GM19023 (cell line): ENCODE measurements around the gene KCNH2.
A peak's percentile ranks its signal among the peaks of the same experiment; 100 is the strongest.
"Not testable (repeated sequence)": the region's sequence is repeated elsewhere in the genome, so short reads cannot be mapped to it uniquely, and the experiment has no call there.

Experiments
- ATAC-seq: cut with Tn5 transposase; IDR thresholded peaks from one replicate; pipeline ENCODE4 v1.9.1; 2021; ENCODE audit warnings: mild to moderate bottlenecking, moderate library complexity; ENCODE audit not compliant: unreplicated experiment

Gene KCNH2

DNA sequence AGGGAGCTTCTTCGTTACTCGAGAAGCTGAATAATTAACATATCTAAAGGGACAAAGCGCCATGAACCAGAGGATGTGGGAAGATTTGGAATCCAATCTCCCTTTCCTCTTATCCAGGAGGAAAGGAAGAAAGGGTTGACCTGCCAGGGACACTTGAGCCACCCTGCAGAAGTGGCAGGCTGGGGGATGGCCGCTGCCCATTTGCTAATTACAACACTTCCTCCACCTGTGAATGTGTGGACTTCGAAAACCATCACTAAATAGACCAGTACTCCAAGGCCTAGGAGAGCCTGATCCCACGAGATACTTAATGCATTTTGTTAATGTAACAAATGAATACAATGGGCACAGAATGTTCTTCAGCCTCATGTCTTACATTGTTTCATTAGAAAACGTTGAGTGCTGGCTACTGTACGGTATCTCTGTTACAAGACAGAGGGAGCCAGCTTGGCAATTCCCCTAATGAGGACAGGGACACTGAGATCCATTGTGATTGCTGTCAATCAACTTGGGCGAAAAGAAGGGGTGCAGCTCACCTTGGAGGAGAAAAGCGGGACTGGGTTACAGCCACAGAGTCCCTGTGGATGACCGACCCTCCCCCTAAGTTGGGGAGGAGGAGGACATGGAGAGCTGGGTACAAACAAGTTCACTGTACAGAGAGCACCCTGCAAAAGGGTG lies 66.4 kb downstream of the KCNH2 start:
- no peak for ATAC-seq

DNA sequence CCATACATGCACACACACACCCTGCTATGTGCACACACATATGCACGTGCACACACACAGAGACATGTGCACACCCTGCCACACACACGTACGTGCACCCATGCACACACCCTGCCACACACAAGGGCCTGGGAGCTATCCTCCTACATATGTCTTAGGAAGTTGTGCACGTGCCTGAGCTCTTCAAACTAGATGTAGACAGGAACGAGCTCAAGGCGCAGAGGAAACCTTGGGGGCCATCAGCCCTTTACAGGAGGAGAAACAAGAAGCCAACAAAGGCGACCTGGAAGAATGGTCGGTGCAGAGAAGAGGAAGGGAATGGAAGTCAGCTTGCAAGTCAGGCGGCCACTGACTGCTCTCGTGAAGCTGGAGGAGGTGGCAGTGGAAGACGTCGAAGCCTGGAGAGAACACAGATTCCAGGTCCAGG lies 67.1 kb downstream of the KCNH2 start:
- no peak for ATAC-seq

DNA sequence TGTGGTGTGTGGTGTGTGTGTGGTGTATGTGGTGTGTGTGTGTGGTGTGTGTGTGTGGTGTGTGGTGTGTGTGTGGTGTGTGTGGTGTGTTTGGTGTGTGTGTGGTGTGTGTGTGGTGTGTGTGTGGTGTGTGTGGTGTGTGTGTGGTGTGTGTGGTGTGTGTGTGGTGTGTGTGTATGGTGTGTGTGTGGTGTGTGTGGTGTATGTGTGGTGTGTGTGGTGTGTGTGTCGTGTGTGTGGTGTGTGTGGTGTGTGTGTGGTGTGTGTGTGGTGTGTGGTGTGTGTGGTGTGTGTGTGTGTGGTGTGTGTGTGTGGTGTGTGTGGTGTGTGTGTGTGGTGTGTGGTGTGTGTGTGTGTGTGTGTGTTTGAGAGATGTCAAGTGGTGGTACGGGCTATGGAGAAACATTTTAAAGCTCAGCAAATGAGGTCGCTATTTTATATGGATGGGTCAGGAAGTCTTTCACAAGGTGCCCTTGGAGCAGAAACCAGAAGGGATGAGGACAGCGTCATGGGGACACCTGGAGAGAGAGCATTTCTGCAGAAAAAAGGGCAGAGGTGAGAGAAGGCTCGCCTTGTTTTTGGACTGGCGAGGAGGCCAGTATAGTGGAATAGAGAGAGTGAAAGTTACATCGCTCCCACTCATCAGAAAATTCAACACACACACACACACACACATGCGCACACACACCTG lies 67.7 kb downstream of the KCNH2 start:
- ATAC-seq, result not testable (repeated sequence)

DNA sequence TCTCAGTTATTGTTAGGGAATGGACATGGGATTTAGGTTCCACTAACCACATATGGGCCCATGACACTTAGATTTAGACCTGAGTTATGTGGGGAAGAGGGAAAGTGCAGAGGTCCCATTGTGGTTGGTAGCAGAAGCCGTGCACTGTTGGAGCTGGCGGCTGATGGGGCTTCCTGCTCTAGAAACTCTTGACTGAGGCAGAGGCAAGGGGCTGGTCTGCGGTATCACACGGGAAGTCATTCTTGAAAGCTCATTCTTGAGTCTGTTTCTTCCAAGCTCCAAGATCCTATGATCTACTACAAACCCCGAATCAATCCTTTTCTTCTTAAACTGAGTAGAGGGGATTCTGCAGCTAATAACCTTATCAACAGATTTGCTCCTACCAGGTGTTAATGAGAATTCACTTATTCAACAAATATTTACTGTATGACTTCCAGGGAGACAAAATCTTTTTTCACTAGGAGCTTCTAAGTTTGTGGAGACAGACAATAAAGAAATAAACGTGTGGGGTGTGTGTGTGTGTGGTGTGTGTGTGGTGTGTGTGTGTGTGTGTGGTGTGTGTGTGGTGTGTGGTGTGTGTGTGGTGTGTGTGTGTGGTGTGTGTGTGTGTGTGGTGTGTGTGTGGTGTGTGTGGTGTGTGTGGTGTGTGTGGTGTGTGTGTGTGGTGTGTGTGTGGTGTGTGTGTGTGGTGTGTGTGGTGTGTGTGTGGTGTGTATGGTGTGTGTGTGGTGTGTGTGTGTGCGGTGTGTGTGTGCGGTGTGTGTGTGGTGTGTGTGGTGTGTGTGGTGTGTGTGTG lies 68.7 kb downstream of the KCNH2 start:
- no peak for ATAC-seq

DNA sequence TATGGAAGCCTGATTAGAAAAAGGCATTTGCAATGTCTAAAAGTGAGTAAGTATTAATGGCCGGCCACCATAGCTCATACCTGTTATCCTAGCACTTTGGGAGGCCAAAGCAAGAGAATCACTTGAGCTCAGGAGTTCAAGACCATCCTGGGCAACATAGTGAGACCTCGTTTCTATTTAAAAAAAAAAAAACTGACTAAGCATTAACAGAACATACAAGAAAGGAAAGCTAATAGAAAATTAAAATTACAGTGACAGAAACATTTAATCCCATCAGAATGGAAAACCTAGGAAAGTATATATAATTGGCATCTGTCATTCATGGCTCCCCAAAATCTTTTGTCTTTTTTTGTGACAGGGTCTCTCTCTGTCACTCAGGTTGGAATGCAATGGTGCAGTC lies 69.9 kb downstream of the KCNH2 start:
- ATAC-seq, result no peak

DNA sequence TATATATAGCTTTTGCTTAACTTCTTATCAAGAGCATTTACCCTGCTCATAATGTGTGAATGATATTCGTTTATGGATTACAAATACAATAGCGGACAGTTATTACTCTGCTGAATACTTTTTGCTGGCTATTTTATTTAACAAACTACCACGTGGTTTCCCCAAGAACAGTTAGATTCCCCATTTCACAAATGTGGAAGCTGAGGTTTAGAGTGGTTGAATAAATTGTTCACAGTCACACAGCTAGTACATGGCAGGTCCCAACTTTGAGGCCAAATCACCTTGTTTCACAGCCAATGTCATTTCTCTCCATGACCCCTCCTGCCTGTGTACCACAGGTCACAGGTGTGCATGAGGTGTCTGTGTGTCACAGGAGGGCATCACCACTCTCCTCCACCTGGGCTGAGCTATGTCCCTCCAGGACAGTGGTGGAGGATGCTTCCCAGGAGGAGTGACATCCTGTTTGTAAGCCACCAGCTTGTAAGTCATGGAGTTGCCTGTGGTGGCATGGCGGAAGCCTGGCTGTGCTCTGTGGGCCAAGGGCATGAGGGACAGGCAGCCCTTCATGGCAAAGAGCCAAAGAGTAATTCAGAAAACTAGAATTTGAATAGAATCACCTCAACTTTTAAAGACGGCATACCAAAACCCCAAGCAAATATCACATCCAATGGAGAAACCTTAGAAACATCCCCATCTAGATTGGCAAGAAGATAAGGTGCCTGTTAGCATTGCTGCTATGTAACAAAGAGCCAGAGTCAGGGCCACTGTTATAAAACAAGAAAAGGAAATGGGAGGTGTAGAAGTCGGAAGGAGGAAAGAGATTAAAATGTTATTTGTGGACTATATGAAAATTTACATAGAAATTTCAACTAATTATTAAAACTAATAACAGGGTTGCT lies 73.9 kb downstream of the KCNH2 start:
- ATAC-seq, result no peak

DNA sequence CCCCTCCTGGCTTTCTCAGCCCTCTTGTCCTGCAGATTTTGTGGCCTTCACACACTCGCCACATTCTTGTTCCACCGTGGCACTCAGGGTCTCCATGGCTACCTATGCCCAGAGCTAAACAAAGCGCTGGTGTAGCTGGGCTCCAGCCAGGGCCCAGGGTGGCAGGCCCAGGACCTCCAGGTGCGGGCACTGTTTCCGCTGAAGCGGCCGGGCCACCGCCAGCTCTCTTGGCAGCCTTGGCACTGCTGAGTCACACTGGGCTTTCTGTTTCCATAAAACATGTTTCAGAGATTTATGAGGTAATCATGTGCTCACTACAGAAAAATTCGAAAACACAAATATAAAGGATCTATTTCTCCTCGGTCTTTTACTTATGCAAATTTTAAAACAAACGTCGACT lies 74.5 kb downstream of the KCNH2 start:
- ATAC-seq, result no peak

DNA sequence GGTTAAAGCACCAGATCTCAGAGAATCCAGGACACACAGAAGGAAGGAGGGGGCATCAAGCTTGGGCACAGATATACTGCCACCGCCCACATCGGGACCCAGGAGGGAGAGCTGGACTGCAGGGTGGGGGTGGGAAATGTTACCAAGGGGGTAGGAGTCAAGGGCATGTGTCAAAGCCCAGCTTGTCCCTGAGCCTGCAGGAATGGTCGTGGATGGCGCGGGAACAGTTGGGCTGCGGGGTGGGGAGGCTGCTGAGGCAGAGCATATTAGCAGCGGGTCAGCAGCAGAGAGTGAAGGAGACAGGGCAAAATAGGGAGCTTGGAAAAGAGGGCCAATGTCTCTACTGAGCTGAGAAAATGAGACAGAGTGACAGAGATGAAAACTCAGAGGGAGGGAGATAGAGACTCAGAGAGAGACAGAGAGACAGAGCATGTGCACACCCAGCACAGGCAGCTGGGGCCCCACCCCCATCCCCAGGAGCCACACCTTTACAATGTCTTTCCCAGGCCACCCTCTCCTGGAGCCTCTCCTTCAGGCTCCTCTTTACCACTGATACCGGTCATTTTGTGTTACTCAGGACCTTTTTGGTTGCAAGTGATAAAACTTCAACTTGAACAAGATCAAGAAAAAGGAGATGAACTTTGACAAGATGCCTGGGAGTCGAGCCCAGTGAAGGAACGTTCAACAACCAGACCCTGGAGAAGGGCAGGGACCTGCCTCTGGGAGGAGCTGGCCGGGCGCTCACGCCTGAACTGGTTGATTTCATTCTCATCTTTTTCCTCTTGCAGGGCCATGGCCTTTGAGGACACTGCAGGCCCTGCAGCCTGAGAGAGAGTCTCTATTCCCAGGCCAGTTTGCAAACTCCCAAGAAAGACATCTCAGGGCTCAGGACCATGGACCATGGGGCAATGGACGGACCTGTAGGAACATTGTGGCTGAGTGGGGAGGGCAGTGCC lies 75.8 kb downstream of the KCNH2 start:
- ATAC-seq, result no peak

DNA sequence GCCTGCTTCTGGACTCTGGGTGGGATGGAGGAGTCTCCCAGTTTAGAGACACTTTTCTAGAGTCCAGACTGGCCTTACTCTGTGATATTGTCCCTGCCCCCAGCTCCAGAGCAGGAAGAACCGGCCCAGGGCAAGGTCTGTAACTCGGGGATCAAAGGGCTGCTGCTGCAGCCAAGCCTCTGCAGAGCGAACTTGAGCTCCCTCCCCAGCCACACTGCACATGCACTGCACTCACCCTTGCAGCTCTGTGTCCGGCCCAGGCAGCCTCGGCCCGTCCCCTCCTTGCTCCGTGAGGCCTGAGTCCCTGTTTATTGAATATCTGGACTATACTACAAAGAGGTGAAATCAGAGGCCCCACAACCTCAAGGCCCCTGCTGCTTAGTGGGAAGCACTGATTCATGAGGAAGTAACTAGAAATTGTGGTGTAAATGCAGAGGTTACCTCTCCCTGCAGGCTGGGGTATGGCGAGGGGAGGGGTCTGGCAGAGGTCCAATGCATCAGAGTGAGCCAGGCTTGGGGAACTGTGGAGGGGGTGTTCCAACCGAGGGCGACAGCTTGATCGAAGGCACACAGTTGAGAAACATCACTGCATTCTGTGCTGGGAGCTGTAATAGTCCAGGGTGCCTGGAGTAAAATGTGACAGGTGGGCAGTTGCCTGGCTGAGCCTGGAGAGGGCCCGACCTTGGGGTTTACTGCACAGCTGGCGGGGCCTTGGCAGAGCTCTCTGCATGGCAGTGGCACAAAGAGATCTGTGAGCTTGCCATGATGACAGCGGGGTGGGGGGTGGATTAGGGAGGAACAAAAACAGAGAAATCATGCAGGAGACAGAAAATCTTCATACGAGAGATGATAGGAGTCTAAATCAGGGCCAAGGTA lies 76.7 kb downstream of the KCNH2 start:
- no peak for ATAC-seq

DNA sequence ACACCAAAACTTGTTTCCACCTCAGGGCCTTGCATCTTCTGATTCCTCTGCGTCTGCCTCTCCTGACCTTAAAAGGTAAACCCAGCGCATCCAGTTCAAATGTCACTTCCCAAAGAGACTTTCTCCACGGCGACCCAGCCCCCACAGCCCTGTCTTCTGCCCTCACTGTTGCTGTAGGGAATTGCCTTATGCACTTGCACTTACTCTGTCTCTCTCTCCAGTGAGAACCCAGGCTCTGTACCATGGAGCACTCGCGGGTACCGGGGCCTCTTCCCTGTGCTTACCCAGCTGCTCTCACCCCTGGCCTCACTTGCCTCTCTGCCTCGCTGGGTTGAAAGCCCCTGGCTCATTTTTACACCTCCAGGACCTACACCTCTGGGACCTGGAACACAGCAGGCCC lies 77.4 kb downstream of the KCNH2 start:
- ATAC-seq, result no peak

DNA sequence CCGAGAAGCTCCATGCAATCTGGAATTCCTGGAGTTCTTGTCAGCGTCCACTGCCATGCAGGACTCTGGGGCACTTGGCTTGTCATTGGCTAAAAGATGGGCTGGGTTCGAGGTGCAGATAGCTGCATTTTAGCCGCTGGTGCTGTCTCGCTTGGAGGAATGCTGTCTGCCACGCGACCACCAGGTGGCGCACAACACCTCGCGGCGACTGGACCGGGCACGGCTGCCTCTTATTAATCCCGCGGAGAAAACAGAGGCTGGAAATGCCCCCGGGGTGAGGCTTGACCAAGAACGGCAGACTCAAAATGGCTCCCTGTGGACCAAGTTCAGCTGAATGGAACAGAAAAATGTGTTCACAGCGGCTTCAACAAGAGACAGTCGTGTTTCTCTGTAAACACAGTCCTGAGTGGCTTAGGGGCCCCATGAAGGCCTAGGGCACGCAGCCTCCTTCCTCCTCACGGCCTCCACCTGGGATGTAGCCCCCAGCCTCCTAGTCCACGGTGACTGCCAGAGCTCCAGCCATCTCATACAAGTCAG lies 79.6 kb downstream of the KCNH2 start:
- peak; percentile 61 for ATAC-seq

DNA sequence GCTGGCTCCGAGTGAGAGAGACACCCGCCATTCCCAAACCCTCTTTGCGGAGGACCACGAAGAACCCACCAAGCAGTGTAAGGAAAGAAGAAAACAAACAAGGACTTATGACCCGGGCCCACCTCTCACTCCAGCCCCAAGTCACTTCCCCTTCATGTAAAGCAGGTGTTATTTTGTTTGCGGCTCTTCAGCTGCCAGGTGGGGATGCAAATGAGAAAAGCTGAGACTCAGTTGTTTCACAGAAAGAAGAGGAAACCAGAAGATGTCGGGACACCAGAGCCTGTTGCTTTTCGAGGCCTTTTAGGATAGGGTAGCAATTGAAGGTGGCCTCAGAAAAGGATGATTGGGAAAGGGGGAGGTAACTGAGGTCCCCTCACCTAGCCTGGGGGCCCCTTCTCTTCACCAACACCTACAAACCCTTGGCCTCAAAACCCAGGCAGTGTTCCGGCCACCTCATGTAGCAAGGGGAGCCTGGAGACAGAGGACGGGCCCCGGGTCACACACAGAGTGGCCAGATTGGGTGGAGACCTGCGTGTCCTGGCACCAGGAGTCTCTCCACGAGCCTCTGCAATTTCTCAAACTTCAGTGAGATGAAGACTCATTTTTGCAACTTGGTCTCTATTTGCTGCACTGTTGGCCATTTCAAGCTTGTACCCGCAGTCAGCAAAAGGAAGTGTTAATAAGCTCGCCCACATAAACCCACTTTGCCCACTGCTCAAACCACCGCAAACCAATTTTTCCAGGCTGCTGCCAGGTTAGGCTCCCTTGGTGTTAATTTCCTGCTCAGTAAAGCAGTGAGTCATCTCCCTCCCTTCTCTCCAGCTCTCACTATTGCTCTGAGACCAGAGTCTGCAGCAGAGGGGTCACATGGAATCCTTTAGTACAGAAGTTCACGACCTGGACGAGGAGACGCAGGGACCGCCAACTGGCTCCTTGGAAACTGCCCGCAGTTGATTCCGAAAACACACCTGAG lies 80.3 kb downstream of the KCNH2 start:
- ATAC-seq, result peak; percentile 66

DNA sequence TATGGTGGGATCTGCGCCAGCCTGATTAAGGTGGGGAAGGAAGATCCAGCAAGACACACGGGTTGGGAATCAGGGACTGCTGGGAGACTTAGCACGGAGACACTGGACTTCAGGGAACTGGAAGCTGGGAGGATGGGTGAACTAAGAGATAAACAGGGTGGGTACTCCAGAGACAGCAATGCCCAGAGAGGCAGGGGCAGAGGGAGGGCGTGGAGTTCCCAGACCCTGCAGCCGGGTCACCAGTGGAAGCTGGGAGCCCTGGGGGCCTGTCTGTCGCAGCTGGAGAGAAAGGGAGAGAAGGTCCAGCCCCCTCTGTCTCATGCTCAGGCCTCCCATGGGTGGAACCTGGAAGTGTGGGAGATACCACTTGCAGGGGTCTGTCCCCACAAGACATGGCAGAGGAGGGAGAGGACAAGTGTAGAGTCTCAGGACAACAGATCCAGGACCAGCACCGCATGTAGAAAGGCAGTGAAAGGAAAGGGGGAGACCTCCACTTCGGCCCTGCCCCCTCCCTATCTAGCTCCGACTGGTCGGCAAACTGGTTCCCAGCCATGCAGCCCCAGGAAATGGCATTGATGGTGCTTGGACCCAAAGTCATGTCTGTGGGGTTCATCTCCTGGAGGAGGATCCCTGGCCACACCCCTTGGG lies 81.4 kb downstream of the KCNH2 start:
- ATAC-seq, result no peak

DNA sequence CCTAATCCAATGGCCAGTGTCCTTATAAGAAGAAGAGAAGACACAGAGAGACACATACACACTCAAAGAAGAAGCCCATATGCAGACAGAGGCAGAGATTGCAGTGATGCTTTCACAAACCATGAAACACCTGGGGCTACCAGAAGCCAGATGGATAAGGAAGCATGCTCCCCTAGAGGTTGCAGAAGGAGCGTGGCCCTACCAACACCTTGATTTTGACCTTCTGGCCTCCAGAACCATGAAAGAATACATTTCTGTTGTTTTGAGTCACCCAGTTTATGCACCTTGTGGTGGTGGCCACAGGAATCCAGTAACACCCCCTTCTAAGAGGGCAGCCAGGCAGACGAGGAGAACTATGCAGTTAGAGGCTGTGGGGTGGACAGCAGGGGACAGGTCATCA lies 82.3 kb downstream of the KCNH2 start:
- ATAC-seq, result no peak
